HPDE6-E6E7 (cell line): ENCODE data around the gene CYB5R2.
A peak's percentile ranks its signal among the peaks of the same experiment; 100 is the strongest.
"Not testable (repeated sequence)": the region's sequence is repeated elsewhere in the genome, so short reads cannot be mapped to it uniquely, and the experiment has no call there.

Experiments used
- DNase-seq: peaks from one replicate; pipeline ENCODE4 v3.0.0; 2011; ENCODE audit warnings: missing footprints; ENCODE audit errors: extremely low spot score

Gene CYB5R2

GRCh38 chr11:7668911-7669310 lies 4.4 kb downstream of the CYB5R2 start:
- DNase-seq, result no peak

DNA sequence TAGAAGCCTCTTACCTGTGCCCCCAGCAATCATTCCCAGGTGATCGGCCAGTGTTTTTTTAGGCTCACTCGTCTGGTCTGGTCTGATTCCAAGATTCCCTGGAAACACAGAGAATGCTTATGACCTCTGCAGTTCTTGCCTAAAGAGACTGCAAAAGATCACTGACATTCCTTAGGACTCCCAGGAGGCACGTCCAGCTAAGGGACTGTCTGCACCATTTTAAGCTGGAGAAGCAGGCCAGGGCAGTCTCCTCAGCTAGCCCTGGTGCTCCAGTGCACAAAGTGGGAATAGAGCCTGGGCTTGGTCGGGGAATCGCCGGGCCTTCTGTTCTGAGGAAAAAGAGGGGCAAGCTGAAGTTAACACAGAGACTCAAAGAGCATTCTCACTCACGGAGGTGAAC lies 4.8 kb downstream of the CYB5R2 start:
- no peak for DNase-seq

DNA sequence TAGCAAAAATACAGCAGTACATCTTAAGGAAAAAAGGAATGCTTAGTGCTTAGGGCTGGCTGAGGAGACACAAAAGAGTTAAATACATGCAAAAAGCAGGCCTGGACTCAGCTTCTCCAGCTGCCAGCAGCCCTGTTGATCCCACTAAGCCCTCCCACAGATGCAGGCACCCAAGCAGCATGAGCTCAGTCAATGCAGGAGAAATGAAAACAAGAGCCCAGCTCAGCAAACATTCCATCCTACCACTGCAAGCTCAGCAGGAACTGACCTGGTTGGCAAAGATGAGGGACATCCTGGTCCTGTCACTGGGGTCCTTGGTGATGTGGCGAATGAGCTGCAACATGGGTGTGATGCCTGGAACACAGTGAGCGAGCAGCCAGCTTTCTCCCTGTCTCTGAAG lies 5.8 kb downstream of the CYB5R2 start:
- DNase-seq, result no peak

GRCh38 chr11:7666292-7666866 lies 6.9 kb downstream of the CYB5R2 start:
- no peak for DNase-seq

DNA sequence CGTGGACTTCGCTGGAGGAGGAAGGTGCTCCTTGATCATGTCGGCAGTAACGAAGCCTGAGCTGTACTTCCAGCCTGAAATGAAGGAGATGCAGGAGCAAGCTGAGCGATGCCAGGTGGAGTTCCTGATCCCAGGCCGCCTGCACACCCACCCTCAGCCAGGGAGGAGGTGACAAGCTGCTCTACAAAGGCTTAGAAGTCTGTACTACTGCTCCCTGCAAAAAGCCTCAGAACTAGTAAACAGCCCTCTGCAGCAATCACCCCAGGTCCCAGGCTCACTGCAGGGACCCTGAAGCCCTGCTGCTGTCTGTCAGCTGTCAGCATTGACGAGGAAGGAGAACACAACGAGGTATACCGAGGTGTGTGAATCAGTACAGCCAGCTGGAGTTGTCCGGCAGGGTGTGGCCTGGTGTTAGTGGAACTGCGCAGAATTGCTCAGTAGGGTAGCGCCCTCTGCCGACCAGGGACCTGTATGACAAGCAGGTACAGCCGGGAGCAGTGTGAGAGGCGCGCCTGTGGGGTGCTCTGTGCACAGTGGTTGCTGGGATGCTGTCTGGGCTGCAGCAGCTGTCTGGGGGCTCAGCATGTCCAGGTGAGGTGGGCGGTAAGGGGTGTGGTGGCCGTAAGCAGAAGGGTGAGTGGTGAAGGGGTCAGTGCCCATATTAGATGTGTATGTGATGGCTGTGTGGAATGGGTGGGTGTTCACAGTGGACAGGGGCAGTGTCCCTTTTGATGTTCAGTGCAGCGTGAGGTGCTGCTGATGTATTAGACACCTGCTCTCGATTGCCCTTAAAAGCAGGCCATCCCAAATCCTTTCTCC lies 7.6 kb downstream of the CYB5R2 start:
- DNase-seq, result peak; percentile 86

DNA sequence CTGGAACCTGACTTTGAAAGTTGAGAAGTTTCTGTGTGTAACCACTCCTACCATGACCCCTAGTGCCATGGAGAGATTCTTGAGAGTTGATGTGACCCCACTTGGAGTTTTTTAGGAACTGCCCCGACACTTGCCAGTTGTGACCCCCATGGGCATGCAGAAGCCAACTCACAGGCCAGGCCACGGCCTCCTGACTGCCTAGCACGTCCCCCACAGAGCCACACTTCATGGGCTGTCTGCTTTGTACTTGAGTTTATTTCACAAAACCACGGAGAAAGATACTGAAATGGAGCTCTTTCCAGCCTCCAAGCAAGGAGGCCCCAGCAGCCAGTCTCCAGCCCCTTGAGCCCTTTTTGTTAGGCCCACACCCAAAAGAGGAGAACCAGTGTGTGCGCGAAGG lies 8.4 kb downstream of the CYB5R2 start:
- DNase-seq, result no peak

GRCh38 chr11:7663531-7663930 lies 9.8 kb downstream of the CYB5R2 start:
- DNase-seq, result not testable (repeated sequence)

DNA sequence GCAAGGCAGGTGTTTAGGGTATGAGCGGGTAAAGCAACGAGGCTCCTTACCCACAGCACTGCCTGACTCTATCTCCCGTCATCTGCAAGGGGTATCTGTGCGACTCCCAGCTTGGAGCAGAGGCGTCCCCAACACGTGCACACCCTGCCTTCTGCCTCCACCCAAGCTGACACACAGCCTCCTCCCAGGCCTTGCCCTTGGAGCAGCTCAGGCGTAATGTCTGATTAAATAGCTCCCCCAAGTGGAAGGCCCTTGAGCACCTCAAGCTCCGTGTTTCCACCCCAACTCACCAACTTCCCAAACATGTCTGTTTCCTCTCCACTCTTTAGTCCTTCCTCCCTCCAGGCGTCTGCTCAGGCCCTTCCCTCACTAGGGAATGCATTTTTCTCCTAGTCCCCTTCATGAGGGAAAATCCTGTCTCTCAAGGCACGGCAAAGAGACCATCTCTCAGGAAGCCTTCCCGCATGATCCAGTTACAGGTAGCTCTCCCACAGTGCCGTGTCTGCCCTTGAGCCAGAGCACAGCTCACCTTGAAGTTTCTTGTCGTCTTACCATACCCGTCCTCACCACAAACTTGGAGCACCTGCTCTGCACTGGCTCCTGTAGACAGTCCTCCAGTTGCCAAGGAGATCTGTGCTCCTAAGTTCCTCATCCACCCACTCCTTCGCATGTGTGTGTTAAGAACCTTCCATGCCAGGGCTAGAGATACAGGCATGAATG lies 15.8 kb downstream of the CYB5R2 start:
- DNase-seq, result peak; percentile 65

DNA sequence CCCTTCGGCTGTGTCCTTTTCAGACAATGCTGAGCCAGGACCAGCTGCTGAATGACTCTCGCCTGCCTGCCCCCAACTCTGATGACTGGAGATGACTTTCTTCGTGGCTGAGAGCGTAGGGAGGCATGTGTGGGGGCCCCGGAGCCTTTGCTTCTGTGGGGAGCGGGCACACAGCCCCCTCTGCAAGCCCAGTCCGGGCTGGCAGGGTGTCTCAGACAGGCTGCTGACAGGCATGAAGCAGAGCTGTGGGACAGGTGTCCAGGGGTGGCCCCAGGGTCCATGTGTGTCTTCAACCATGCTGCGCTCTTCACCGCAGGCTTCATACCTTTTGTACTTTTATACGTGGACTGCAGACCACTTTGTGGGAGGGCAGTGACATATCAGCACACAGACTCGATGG lies 16.6 kb downstream of the CYB5R2 start:
- no peak for DNase-seq

DNA sequence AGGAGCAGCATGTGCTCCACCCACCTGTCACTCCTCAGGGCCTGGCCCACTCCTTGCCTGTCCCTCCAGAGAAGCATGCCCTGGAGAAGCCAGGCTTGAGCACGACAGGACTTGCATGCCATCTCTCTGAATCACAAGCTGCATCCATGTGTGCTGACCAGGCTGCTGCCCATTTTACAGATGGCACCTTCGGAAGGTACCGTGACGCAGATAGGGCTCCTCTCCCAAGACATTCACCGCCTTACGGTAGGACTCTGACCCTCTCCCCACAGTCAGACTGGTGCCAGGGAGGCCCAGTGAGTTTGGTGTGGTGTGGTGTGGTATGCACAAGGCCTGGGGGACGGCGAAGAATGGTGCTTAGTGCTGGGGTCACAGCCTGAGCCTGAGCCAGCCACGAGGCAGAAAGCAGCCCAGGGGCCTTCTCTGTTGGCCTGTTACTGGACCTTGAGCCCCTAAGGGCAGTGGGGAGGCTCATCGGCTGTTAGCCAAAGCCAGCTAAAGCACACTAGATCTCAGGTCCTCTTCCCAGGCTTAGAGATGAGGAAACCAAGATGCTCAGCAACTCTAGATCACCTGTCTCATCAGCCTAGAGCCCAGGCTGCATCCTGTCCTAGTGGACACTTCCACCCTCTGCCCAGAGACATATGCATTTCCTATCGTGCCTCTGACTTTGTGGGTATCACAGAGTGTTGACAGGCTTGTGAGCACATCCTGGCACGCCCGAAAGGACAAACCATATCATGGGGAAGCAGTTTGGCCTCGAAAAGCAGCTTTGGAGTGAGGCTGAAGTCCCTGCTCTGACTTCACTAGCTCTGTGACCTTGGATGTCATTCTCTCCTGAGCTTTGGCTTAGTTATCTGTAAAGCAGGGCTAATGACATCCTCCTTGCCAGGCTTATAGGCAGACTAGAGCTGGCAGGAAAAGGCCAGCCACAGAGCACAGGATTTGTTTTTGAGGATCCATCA lies 17.8 kb downstream of the CYB5R2 start:
- no peak for DNase-seq

DNA sequence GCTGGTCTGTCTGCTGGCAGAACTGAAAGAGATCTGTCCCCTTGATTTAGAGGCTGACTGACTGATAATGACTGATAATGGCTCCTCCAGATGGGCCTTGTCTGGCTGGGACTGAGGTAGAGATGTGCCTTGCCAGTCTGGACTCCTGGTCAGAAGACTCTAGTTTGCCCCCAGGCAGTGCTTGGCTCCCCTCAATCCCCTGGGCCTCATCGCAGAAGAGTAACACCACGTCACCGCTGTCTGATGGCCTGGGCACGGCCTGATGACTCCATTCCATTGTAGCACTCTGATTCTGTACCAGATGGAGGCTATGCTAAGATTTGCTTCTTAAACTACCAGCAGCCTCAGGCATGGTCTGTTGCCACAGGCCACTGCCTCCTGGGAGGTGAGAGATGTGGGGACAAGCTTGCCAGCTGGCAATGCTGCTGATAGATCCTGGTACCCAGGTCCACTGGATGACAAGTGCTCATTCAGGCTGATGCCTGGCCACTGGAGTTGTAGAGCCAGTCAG lies 19.1 kb downstream of the CYB5R2 start:
- no peak for DNase-seq

DNA sequence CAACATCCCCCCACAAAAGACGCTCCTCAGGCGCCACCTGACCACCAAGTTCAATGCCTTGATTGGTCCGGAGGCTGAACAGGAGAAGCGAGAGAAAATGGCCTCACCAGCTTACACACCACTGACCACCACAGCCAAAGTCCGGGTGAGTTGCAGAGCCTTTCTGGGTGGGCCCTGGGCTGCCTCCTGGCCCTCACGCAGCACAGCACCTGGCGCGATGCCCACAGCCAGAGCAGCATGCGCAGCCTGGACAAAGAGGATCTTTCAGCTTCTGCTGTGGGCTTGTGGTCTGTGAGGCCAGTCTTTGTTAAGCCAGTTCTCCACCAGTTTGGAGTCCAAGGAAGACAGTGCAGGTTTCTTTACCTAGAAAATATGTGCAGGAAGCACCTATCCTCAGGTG lies 21.6 kb downstream of the CYB5R2 start:
- no peak for DNase-seq

DNA sequence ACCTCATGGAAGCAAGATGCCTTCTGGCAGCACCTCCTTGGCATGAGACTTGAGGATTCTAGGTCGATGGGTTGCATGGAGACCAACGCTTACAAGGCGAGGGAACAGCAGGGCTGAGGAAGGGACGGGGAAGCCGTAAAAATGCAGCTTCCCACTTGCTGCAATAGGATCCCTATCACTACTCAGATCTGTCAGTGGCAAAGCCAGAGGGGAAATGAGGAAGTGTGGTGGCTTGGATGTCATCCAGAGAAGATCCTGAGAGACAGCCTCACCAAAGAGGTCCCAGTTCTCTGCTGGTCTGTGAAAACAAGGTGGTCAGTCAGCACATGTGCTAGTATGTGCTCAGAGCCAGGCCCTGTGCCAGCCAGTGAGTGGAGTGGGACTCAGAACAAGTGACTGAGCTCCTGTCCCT lies 22.2 kb downstream of the CYB5R2 start:
- DNase-seq, result no peak

- DNase-seq, result no peak
These were observed 25.0 kb downstream of the CYB5R2 start for GRCh38 chr11:7648264-7648663.

- DNase-seq, result no peak
These were observed 26.4 kb downstream of the CYB5R2 start for GRCh38 chr11:7646866-7647265.

DNA sequence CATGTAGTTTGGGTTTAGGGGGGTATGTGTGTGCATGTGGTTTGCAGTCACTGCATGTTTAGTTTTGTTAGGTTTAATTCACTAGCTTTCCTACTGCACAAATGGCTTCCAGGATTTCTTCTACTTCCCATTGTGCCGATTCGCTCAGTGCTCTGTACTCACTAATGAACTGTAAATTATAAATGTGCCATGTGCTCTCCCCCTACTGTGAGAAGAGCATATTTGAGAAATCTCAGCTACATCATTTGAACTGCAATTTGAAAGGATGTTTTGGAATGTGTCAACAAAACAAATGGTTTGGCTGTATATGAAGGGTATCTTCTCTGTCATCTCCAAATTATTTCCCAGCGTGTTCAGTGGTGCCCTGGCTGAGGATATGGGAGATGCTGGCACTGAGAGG lies 28.1 kb downstream of the CYB5R2 start:
- DNase-seq, result no peak

DNA sequence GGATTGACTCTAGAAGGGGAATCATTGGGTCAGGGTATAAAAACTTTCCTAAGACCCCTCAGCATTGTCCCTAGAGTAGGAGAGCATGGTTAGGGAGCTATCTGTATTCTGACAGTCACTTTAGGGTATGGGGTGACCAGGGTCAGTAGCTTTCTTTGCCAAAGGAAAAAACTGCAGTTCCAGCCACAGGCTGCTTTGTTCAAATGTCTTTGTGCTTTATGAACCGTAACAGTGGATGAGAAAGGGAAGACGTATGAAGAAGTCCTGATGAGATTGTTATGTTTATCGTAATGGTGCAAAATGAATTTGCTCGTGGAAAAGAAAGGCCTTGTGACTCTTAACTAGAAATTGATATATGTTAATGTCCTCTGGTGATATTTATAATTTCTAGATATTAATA lies 30.0 kb downstream of the CYB5R2 start:
- DNase-seq, result no peak

DNA sequence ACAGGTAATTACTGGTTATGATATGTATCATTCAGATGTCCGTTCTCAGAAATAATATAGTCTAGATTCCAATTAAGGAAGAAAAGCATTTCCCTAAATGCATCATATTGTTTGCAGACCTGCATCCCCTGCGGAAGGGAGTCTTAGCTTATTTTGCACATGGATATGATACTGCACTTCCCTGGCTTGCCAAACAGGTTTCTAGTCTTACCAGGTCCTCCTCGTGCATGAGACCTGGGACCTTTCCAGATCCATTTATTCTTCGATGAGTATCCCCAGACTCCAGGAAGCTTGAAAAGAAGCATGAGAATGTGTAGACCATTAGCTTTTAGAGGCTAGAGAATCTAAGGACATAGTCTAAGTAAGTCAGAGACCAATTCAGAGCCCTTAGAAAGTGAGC lies 30.6 kb downstream of the CYB5R2 start:
- DNase-seq, result no peak

DNA sequence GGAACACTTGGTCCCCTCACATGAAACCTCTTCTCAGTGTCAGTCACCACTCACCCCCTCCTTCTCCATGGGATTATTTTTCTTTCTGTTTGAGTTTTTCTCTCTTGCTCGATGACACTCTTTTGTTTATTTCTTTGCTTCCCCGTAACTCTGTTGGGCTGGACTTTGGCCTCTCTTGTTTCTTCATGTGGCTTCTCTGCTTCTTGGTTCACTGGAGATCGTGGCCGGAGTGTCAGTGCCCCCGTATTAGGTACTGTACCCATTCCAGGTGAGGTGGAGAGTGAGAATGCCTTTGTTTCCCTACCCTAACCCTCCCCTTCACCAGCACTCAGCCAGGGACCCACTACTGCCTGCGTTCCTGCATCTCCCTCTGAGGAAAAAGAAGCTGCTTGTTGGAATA lies 32.5 kb downstream of the CYB5R2 start:
- no peak for DNase-seq

GRCh38 chr11:7639643-7640025 lies 33.7 kb downstream of the CYB5R2 start:
- no peak for DNase-seq
